Breast epithelium (tissue), 4 donors: ENCODE data around the gene ASTL. TPM values are rescaled to one million over a fixed set of nuclear protein-coding genes. Genes with fewer than 3 reads are reported as not detected.

Experiments used
- DNase-seq, 2 donors: peaks; one replicate each; pipeline ENCODE4 v3.0.0-alpha.2; 2019; ENCODE audit warnings: low spot score in 2 of 2
- H3K27ac ChIP-seq, 2 donors: fragments of 200-600 bp; sonication (generic) in 1 of 2; one replicate each; pipeline ENCODE4 v1.5.1; 2016 to 2019; ENCODE audit warnings: mild to moderate bottlenecking in 1 of 2
- H3K27me3 ChIP-seq, 2 donors: fragments of 200-600 bp; sonication (generic) in 1 of 2; one replicate each; pipeline versions ENCODE4 v1.5.1 to v1.6.0; 2017 to 2019; ENCODE audit warnings: control low read depth in 1 of 2, mild to moderate bottlenecking in 1 of 2
- H3K36me3 ChIP-seq: fragments of 200-600 bp; one replicate; pipeline ENCODE4 v1.5.1; 2019
- H3K4me1 ChIP-seq, 2 donors: fragments of 200-600 bp; sonication (generic); one replicate each; pipeline ENCODE4 v1.5.1; 2016 to 2019; ENCODE audit warnings: control low read depth in 1 of 2
- H3K4me3 ChIP-seq, 3 donors: fragments of 200-600 bp; sonication (generic); 1 replicate in 2 of 3; 2 replicates in 1 of 3; pipeline ENCODE4 v1.5.1; 2016 to 2019; ENCODE audit warnings: mild to moderate bottlenecking in 3 of 3, moderate library complexity in 2 of 3
- H3K9me3 ChIP-seq, 2 donors: fragments of 200-600 bp; sonication (generic) in 1 of 2; one replicate each; pipeline ENCODE4 v1.5.1; 2016 to 2019; ENCODE audit warnings: control low read depth in 1 of 2
- POLR2A ChIP-seq: fragments of 450-650 bp; IDR thresholded peaks from one replicate; pipeline ENCODE4 v1.6.1; 2016; ENCODE audit warnings: antibody characterized with exemption, mild to moderate bottlenecking, moderate library complexity
- POLR2AphosphoS5 ChIP-seq, 3 donors: sonication (generic); formaldehyde crosslinking; IDR thresholded peaks; one replicate each; pipeline ENCODE4 v1.6.1; 2017; ENCODE audit warnings: antibody characterized with exemption in 3 of 3
- intact Hi-C: fragments of 100-400 bp; cut with DNase I; formaldehyde crosslinking; loops from one replicate; pipeline ENCODE4 v1.15.1; 2023; ENCODE audit warnings: low total_unique reads
- total RNA-seq, 3 donors: library from RNA; depleted of rRNA; stranded (reverse); fragments of >200 nt; gene quantifications; one replicate each; pipeline ENCODE4 v1.1.0, GENCODE V29; 2016
- TF ChIP-seq, protein P1 (sequence below), 3 donors: fragments of 450-650 bp; IDR thresholded peaks; one replicate each; pipeline ENCODE4 v1.5.1; 2016 to 2017; ENCODE audit warnings: antibody characterized with exemption in 3 of 3, mild to moderate bottlenecking in 3 of 3, moderate library complexity in 3 of 3

Gene ASTL
- total RNA-seq, 3 donors from 2014 or later = 0.32 TPM; not detected in 2

DNA sequence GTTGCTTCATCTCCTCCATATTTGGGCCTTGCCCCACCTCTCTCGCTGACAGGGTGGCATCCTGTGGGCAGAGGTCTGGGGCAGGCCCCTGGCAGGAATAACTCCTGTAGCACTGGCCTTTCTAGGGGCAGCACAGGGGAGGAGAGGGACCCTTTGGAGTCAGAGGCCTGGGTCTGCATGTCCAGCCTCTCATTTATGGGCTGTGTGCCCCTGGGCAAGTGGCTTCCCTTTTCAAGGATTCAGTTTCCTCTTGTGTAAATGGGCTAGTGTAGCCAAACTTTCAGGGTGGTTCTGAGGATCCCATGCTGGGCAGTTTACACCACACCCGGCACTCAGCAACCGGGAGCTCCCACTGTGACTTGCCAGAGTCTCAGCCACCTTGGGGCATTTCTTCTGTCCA, 45.4 kb downstream of the ASTL start:
- no peaks in the 10 kb centered on the region for H3K36me3 ChIP-seq
- no peaks in the 10 kb centered on the region for H3K4me1 ChIP-seq
- no peak overlapping the region for H3K27ac ChIP-seq
- H3K4me3 ChIP-seq = no peak overlapping the region
- TF ChIP-seq, protein P1, sequence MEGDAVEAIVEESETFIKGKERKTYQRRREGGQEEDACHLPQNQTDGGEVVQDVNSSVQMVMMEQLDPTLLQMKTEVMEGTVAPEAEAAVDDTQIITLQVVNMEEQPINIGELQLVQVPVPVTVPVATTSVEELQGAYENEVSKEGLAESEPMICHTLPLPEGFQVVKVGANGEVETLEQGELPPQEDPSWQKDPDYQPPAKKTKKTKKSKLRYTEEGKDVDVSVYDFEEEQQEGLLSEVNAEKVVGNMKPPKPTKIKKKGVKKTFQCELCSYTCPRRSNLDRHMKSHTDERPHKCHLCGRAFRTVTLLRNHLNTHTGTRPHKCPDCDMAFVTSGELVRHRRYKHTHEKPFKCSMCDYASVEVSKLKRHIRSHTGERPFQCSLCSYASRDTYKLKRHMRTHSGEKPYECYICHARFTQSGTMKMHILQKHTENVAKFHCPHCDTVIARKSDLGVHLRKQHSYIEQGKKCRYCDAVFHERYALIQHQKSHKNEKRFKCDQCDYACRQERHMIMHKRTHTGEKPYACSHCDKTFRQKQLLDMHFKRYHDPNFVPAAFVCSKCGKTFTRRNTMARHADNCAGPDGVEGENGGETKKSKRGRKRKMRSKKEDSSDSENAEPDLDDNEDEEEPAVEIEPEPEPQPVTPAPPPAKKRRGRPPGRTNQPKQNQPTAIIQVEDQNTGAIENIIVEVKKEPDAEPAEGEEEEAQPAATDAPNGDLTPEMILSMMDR (IDR thresholded peaks at IDR 0.05) = no peak
- TF ChIP-seq POLR2AphosphoS5 (IDR thresholded peaks at IDR 0.05) = no peak
- no peak for TF ChIP-seq POLR2A
- peaks cover 0 to 5% of the 10 kb centered on the region in 2 donors for H3K9me3 ChIP-seq
- intact Hi-C loops = no loop called here
- no peaks in the 10 kb centered on the region for H3K27me3 ChIP-seq
- peak in 1 of 2 donors; percentile 10 for DNase-seq

DNA sequence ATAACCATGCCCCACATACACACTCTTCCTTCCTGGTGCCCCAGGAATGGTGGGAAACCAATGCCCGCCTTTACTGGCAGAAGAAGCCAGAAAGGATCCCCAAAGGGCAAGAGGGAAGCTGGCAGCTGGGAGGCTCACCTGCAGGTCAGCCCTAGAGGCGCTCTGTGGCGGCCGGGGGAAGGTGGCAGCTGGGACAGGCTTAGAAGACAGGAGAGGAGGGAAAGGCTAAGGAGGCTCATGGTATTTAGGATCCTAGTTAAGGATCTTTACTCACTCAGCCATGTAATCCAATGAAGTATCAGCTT, 45.8 kb downstream of the ASTL start:
- DNase-seq = no peak
- TF ChIP-seq POLR2AphosphoS5 (IDR thresholded peaks at IDR 0.05) = no peak
- TF ChIP-seq POLR2A = no peak
- TF ChIP-seq, protein P1 (IDR thresholded peaks at IDR 0.05) = no peak
- Histone ChIP-seq H3K36me3 (no peaks in the 10 kb centered on the region), H3K27ac (no peak overlapping the region), H3K4me3 (no peak overlapping the region), H3K9me3 (peaks cover 0 to 5% of the 10 kb centered on the region in 2 donors), H3K4me1 (no peaks in the 10 kb centered on the region), H3K27me3 (no peaks in the 10 kb centered on the region)
- intact Hi-C loops = no loop called here

DNA sequence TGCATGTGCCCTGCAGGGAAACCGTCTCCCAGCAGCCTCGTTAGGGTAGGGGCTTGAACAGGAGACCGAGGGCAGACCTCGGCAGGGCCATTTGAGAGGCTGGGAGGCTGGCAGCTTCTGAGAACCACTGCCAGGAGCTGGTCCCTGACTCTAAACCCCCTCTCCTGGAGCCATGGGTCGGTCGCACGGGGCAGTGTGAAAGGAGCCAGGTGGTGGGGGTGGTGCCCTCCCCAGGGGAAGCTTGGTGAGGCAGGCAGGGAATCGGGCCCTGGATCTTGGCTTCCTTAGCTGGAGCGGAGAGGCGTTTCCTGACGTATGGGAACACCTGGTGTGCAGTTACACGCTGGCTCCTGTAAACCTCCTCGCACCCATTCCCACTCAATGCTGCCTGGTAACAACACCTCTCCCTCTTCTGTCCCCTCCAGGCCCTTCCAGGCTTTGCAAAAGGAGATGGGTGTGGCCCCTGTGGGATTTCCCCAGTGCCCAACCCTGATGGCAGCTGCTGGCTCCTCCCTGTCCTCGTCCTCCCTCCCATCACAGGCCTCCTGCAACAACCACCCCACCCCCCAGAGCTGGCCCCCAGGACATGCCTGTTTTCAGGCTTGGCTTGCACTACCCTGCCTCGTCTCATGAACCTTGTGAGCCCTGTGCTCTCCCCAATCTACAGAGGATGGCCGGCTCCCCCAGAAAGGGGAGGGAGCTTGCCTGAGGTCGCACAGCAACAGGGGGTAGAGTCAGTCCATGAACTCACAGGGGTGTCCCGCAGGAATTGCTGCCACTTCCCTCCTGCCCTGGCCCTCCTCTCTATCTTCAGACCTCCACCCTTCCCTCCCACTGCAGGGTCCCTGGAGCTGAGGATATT, 46.4 kb downstream of the ASTL start:
- Histone ChIP-seq H3K27me3 (no peaks in the 10 kb centered on the region), H3K36me3 (no peaks in the 10 kb centered on the region), H3K4me1 (no peaks in the 10 kb centered on the region), H3K4me3 (no peak overlapping the region), H3K9me3 (peaks cover 0 to 5% of the 10 kb centered on the region in 2 donors), H3K27ac (no peak overlapping the region)
- intact Hi-C loops = no loop called here
- TF ChIP-seq POLR2AphosphoS5 (IDR thresholded peaks at IDR 0.05) = no peak
- no peak for TF ChIP-seq POLR2A
- TF ChIP-seq, protein P1 (IDR thresholded peaks at IDR 0.05) = no peak
- DNase-seq = peak; percentile 16 to 31

DNA sequence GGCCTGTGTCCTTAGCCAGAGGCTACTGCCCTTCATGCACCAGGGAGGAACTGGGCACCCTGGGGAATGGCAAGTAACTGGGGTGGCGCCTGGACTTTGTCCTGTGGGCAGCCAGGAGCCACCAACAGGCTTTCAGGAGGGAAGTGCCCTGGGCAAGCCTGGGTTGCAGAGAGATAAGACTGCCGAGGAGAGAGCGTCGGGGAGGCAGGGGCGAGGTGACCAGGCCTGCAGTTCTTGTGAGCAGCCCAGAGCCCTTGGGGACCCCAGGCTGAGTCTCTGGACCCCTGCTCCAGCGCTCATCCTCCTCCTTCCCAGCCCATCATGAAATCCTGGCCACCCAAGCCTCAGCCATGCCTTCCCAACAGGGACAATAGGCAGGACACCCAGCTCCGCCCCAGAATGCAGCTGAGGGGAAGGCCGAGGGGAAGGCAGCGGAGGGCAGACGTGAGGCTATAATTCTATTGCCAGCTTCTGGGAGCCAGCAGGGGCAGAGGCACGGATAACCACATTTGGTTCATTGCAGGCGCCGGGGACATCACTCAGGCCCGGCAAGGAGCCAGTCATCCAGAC, 47.1 kb downstream of the ASTL start:
- Histone ChIP-seq H3K4me1 (no peaks in the 10 kb centered on the region), H3K27ac (no peak overlapping the region), H3K9me3 (peaks cover 0 to 5% of the 10 kb centered on the region in 2 donors), H3K4me3 (no peak overlapping the region), H3K36me3 (no peaks in the 10 kb centered on the region), H3K27me3 (no peaks in the 10 kb centered on the region)
- intact Hi-C loops = no loop called here
- TF ChIP-seq POLR2A (no peak), POLR2AphosphoS5 (IDR thresholded peaks at IDR 0.05) (no peak)
- TF ChIP-seq, protein P1 (IDR thresholded peaks at IDR 0.05) = no peak
- peak; percentile 11 to 35 for DNase-seq

DNA sequence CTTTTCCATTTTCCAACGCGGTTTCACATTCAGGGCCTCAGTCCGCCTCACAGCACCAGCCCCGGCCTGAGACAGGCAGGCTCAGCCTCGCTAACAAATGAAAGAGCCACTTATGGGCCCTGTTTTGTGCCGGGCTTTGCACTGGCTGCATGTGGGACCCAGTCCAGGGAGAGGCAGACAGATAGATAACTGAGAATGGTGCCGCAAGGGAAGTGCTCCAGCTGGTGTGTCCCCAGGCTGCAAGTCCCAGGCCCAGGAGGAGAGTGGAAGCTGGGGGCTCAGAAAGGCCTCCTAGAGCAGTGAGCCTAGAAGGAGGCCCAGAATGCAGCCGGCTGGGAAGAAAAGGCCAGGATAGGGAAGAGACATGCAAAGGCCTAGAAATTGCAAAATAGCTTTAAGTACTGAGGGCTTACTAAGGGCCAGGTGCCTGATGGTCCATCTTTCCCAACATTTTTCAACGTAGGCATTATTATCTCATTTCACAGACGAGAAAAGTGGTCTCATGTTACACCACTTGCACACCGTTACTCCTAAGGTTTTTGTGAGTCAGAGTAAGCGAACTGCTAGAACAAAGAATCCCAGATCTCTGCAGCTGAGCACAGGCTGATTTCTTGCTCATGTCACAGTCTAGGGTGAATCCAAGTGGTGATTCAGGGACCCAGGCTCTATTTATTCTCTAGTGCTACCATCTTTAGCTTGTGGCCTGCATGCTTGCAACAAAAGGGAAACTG, 47.9 kb downstream of the ASTL start:
- Histone ChIP-seq H3K27ac (no peak overlapping the region), H3K27me3 (no peaks in the 10 kb centered on the region), H3K4me1 (no peaks in the 10 kb centered on the region), H3K9me3 (peaks cover 0 to 3% of the 10 kb centered on the region in 2 donors), H3K36me3 (no peaks in the 10 kb centered on the region), H3K4me3 (no peak overlapping the region)
- DNase-seq = no peak
- TF ChIP-seq POLR2AphosphoS5 (IDR thresholded peaks at IDR 0.05) = no peak
- TF ChIP-seq, protein P1 (IDR thresholded peaks at IDR 0.05) = no peak
- no peak for TF ChIP-seq POLR2A
- intact Hi-C loops = no loop called here
